ENCODE data around the gene OTOS.

OTOS gene

DNA sequence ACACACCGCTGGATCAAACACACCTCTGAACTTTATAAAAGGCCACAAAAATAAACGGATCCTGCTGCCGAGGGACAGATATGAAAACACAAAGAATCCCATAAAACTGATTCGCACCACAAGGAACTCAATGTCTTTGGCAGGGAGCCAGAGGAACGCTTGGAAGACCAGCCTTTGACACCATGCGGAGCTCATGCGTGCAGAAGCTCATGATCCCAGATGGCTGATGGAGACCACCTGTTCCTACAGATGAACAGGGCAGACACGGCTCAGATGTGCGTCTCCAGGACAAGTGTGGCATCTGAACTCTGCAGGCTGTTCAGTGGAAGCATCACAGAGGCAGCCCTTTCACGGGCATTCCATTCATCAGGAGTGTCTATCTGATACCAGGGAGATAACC lies 29.2 kb downstream of the OTOS start:
- DNase-seq: no peak

DNA sequence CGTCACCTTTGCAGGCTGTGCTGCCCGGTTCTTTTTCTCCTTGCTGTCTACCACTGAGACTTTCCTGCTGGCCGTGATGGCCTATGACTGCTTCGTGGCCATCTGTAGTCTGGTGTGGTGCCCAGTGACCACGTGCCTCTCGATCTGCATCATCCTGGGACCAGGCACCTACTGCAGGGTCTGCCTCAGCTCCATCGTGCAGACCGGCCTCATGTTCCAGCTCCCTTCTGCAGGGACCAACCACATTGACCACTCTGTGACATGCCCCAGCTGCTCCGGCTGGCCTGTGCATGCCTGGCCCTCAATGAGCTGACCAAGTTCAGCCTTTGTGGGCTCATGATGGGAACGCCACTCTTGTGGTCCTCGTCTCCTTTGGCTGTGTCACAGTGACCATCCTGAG lies 31.1 kb downstream of the OTOS start:
- no peak for DNase-seq

DNA sequence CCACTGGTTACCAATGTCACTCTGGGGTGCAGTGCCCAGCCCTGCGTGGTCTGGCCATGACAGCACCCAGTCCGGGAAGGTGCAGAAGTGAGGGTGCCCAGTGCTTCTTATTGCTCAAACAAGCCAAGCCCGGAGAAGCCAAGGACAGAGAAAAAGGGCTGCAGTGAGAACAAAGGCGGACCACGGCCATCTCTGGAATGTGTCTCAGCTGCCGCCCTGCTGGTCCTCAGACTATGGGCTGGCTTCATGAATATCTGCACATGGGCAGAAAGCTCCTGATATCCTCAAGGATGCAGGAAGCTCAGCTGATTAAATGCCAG lies 33.0 kb downstream of the OTOS start:
- no peak for DNase-seq

DNA sequence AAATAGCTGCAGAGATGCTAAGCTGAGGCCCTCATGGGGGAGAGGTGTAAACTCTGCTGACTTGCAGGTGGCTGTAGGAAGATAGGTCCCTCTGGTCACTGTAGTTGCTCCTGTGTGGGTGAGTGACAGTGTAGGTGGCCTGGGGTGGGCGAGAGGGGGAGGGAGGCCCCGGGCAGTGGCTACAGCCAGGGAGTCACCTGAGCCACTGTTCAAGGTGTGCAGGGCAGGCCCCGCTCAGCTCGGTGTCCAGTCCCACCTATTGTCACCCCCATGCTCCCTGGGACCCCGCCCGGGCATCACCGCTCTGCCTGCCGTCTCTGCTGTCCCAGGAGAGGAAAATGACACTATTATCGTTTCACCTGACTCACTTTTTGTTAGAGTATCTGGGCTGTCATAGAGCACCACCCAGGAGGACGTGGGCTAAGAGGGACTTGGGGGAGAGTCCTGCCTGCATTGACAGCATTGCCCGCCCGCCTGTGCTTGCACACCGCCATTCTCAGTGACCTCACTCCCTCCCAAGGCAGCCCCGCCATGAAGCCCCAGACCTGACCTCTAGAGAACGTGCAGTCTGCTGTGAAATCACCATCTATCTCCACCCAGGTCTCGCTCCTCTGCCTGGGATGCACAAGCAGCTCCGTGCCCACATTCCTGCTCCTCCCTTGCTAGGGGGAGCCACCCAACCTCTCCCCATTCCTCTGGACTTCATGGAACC lies 33.5 kb downstream of the OTOS start:
- no peak for DNase-seq

DNA sequence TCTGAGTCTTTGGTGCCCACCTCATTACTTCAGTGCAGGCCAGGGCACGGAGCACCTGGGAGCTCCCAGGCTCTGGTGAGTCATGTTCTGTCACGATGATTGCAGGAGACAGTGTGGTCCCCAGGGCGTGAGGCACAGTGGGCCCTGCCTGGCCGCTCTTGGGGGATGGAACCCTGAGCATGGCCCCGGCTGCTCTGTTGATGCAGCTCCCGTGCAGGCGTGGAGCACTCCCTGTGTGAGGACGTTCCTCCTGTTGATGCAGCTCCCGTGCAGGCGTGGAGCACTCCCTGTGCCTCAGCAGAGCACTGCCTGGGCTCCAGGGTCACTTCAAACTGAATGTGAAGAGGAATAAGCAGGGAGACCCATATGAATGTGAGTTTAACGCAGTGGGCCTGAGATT lies 34.5 kb downstream of the OTOS start:
- DNase-seq: no peak

DNA sequence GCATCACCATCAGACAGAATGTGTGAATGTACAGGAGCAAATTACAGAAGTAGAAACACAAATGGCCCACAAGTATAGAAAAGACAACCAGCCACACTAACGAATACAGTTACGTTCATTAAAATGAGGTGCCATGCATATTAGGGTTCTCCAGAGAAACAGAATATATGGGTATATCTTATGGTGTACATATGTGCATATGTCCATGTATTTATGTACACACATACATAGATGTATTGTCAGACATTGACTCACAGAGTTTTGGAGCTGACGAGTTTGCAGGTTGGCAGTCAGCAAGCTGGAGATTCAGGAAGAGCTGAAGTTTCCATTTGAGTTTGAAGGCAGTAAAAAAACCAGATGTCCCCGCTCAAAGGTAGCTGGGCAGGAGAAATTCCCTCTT lies 37.3 kb downstream of the OTOS start:
- no peak for DNase-seq

DNA sequence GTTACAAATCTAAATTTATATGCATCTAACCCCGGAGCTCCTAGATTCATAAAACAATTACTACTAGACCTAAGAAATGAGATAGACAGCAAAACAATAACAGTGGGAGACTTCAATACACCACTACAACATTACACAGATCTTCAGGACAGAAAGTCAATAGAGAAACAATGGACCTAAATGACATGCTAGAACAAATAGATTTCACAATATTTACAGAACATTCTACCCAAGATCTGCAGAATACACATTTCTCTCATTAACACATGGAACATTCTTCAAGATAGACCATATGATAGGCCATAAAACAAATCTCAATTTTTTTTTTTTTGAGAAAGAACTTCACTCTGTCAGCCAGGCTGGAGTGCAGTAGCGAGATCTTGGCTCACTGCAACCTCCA lies 42.1 kb downstream of the OTOS start:
- no peak for DNase-seq

DNA sequence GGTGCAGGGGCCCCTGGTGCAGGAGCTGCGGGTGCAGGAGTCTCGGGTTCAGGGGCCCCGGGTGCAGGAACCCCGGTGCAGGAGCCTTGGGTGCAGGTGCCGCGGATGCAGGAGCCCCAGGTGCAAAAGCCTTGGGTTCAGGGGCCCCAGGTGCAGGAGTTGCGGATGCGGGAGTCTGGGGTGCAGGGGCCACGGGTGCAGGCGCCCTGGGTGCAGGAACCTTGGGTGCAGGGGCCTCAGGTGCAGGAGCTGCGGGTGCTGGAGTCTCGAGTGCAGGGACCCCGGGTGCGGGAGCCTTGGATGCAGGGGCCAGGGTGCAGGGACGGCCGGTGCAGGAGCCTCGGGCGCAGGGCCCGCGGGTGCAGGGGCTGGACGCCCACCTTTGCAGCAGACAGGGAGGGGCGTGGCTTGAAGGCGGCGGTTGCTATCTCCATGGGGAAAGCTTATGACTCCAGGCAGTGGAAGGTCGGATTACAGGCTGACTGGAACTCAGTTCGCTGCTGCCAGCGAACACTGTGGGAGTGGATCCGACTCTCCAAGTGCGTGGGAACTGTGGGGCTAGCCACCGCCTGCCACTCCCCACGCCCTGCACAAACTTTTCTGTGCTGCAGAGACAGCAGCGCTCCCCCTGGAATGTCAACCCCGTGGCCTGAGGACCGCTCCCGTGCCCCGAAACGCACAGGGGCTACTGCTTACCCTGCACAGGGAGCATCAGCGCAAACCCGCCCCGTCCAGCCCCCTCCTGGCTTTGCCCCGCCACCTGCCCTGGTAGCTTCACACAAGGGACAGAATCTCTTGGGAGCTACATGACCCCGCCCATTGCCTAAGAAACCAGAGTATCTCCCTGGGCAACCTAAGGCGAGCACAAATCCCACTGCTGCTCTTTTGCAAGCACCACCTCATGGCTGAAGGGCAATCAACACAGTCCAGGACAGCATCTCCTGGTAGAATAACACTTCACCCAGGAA lies 44.6 kb downstream of the OTOS start:
- no peak for DNase-seq

DNA sequence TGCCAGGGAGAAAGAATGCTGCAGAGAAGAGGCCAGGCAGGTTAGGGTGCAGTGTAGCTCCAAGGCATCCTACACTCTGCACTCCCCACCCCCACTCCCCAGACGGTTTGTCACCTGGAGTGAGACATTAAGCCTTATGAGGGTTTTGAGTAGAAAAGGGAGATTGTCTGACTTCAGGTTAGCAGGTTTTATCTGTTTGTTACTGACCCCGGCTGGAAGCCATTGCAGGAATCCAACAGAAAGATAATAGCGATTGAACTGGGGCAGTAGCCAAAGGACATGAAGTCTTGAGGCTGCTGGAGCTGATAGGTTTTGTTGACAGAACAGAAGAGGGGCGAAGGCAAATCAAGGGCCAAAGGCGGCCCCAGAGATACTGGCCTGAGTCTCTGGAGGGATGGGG lies 51.2 kb downstream of the OTOS start:
- DNase-seq: no peak
